H1 (cell line): ENCODE measurements around the gene P4HA3.

ENCODE experiments used
- CTCF ChIP-seq, 3 experiments: IDR thresholded peaks; 1 replicate in 2 of 3; 2 replicates in 1 of 3; pipeline versions ENCODE4 v1.5.1 to v1.6.1; 2011; ENCODE audit warnings: low read length in 3 of 3, mild to moderate bottlenecking in 3 of 3, inconsistent platforms in 2 of 3, low read depth in 1 of 3, moderate library complexity in 1 of 3; ENCODE audit not compliant: insufficient read depth in 1 of 3; ENCODE audit errors: control extremely low read depth in 1 of 3
- MAFK ChIP-seq: IDR thresholded peaks from 2 replicates; pipeline ENCODE4 v1.6.1; 2012; ENCODE audit warnings: low read depth, mild to moderate bottlenecking, improper control_type of control experiment, low read length
- NANOG ChIP-seq: IDR thresholded peaks from 2 replicates; pipeline ENCODE4 v1.6.1; 2011; ENCODE audit warnings: low read length, low read depth, mild to moderate bottlenecking, inconsistent platforms; ENCODE audit not compliant: insufficient read depth, poor library complexity, severe bottlenecking
- POLR2AphosphoS5 ChIP-seq: IDR thresholded peaks from 2 replicates; pipeline ENCODE4 v1.6.1; 2011; ENCODE audit warnings: low read depth, low read length
- RFX5 ChIP-seq: IDR thresholded peaks from 2 replicates; pipeline ENCODE4 v1.6.1; 2011; ENCODE audit warnings: low read depth, low read length, improper control_type of control experiment, borderline replicate concordance
- SP4 ChIP-seq: IDR thresholded peaks from 2 replicates; pipeline ENCODE4 v1.6.1; 2012; ENCODE audit warnings: low read length, inconsistent platforms
- USF2 ChIP-seq: IDR thresholded peaks from 2 replicates; pipeline ENCODE4 v1.6.1; 2011; ENCODE audit warnings: low read length, improper control_type of control experiment
- ZNF274 ChIP-seq: IDR thresholded peaks from 2 replicates; pipeline ENCODE4 v1.7.0; 2012; ENCODE audit warnings: low read length, borderline replicate concordance; ENCODE audit errors: extremely low read depth

GRCh38 chr11:74226907-74227306 lies 84.5 kb downstream of the P4HA3 start:
- peak in 1 of 3 experiments; percentile 25; a peak in 2 of 4 replicates for TF ChIP-seq CTCF (IDR thresholded peaks at IDR 0.05; ENCODE audit: control extremely low read depth in 1 of 3, insufficient read depth in 1 of 3, low read depth in 1 of 3, low read length in 3 of 3)
- TF ChIP-seq NANOG: no peak
- no peak for TF ChIP-seq MAFK
- no peak for TF ChIP-seq ZNF274
- no peak for TF ChIP-seq USF2
- no peak for TF ChIP-seq RFX5
- TF ChIP-seq POLR2AphosphoS5: no peak
- TF ChIP-seq SP4: no peak
